GM12878 (cell line): ENCODE data around the gene STK16.

ENCODE experiments used
- CEBPB ChIP-seq, 2 experiments: fragments of 150-350 bp in 1 of 2; IDR thresholded peaks; 2 replicates each; pipeline ENCODE4 v1.6.1; 2012 to 2014; ENCODE audit warnings: low read depth in 2 of 2, low read length in 2 of 2, borderline replicate concordance in 1 of 2, inconsistent platforms in 1 of 2
- CTCF ChIP-seq, 3 experiments: IDR thresholded peaks in 2 of 3; conservative IDR thresholded peaks in 1 of 3; 2 replicates each; pipeline ENCODE4 v1.5.1; 2011; ENCODE audit warnings: low read depth in 3 of 3, low read length in 3 of 3, mild to moderate bottlenecking in 3 of 3, control low read depth in 2 of 3, moderate library complexity in 2 of 3, inconsistent platforms in 1 of 3, mixed read lengths in 1 of 3; ENCODE audit not compliant: control insufficient read depth in 2 of 3, insufficient read depth in 1 of 3; ENCODE audit errors: extremely low read depth in 1 of 3
- GABPA ChIP-seq: IDR thresholded peaks from 2 replicates; pipeline ENCODE4 v1.6.1; 2014; ENCODE audit warnings: antibody characterized with exemption, low read depth, mild to moderate bottlenecking, inconsistent platforms
- MXI1 ChIP-seq: fragments of 150-350 bp; IDR thresholded peaks from 2 replicates; pipeline ENCODE4 v1.6.1; 2011; ENCODE audit warnings: low read depth, mild to moderate bottlenecking, inconsistent platforms, low read length, improper control_type of control experiment
- NR2C2 ChIP-seq: IDR thresholded peaks from 2 replicates; pipeline ENCODE4 v1.6.1; 2011; ENCODE audit warnings: borderline replicate concordance, low read depth; ENCODE audit not compliant: control insufficient read depth, insufficient read length
- POLR2A ChIP-seq: IDR thresholded peaks from 2 replicates; pipeline ENCODE4 v1.6.1; 2011; ENCODE audit warnings: low read depth, mild to moderate bottlenecking, low read length
- RAD21 ChIP-seq: IDR thresholded peaks from 2 replicates; pipeline ENCODE4 v1.6.1; 2011; ENCODE audit warnings: mild to moderate bottlenecking, low read depth, low read length, moderate library complexity; ENCODE audit not compliant: insufficient read depth
- RELA ChIP-seq: fragments of 450-650 bp; IDR thresholded peaks from 2 replicates; pipeline ENCODE4 v1.8.0; 2014; ENCODE audit warnings: borderline replicate concordance; ENCODE audit not compliant: partially characterized antibody
- TAF1 ChIP-seq: IDR thresholded peaks from 2 replicates; pipeline ENCODE4 v1.6.1; 2011; ENCODE audit warnings: mild to moderate bottlenecking, low read depth, low read length, borderline replicate concordance
- USF1 ChIP-seq: IDR thresholded peaks from 2 replicates; pipeline ENCODE4 v1.6.1; 2011; ENCODE audit warnings: borderline replicate concordance, low read depth, mild to moderate bottlenecking, moderate library complexity, mixed read lengths, low read length; ENCODE audit not compliant: insufficient read depth; ENCODE audit errors: extremely low read length
- ZNF207 ChIP-seq: fragments of 450-650 bp; IDR thresholded peaks from 2 replicates; pipeline ENCODE4 v1.6.1; 2014; ENCODE audit warnings: antibody characterized with exemption, mild to moderate bottlenecking, borderline replicate concordance
- ZNF274 ChIP-seq: IDR thresholded peaks from one replicate; pipeline ENCODE4 v1.8.0; 2011; ENCODE audit not compliant: insufficient read length, insufficient read depth
- TF ChIP-seq, protein P1 (sequence below): IDR thresholded peaks from 2 replicates; pipeline ENCODE4 v1.6.1; 2012; ENCODE audit warnings: improper control_type of control experiment, low read depth, low read length; ENCODE audit not compliant: insufficient replicate concordance
- TF ChIP-seq, protein P2 (sequence below): fragments of 450-650 bp; IDR thresholded peaks from 2 replicates; pipeline ENCODE4 v1.6.1; 2017; ENCODE audit warnings: mild to moderate bottlenecking

- TF ChIP-seq GABPA: no peak
- TF ChIP-seq CEBPB (IDR thresholded peaks at IDR 0.05; ENCODE audit: borderline replicate concordance in 1 of 2, low read depth in 2 of 2, low read length in 2 of 2): no peak
- TF ChIP-seq RAD21: no peak
- TF ChIP-seq ZNF274: no peak
- TF ChIP-seq CTCF (IDR thresholded peaks at IDR 0.05 in 2 of 3, conservative IDR thresholded peaks at IDR 0.05 in 1 of 3; ENCODE audit: control insufficient read depth in 2 of 3, extremely low read depth in 1 of 3, insufficient read depth in 1 of 3, low read depth in 3 of 3, low read length in 3 of 3): no peak
- no peak for TF ChIP-seq POLR2A
- TF ChIP-seq RELA: no peak
- TF ChIP-seq, protein P1, sequence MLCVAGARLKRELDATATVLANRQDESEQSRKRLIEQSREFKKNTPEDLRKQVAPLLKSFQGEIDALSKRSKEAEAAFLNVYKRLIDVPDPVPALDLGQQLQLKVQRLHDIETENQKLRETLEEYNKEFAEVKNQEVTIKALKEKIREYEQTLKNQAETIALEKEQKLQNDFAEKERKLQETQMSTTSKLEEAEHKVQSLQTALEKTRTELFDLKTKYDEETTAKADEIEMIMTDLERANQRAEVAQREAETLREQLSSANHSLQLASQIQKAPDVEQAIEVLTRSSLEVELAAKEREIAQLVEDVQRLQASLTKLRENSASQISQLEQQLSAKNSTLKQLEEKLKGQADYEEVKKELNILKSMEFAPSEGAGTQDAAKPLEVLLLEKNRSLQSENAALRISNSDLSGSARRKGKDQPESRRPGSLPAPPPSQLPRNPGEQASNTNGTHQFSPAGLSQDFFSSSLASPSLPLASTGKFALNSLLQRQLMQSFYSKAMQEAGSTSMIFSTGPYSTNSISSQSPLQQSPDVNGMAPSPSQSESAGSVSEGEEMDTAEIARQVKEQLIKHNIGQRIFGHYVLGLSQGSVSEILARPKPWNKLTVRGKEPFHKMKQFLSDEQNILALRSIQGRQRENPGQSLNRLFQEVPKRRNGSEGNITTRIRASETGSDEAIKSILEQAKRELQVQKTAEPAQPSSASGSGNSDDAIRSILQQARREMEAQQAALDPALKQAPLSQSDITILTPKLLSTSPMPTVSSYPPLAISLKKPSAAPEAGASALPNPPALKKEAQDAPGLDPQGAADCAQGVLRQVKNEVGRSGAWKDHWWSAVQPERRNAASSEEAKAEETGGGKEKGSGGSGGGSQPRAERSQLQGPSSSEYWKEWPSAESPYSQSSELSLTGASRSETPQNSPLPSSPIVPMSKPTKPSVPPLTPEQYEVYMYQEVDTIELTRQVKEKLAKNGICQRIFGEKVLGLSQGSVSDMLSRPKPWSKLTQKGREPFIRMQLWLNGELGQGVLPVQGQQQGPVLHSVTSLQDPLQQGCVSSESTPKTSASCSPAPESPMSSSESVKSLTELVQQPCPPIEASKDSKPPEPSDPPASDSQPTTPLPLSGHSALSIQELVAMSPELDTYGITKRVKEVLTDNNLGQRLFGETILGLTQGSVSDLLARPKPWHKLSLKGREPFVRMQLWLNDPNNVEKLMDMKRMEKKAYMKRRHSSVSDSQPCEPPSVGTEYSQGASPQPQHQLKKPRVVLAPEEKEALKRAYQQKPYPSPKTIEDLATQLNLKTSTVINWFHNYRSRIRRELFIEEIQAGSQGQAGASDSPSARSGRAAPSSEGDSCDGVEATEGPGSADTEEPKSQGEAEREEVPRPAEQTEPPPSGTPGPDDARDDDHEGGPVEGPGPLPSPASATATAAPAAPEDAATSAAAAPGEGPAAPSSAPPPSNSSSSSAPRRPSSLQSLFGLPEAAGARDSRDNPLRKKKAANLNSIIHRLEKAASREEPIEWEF: no peak
- no peak for TF ChIP-seq USF1
- TF ChIP-seq MXI1: no peak
- no peak for TF ChIP-seq NR2C2
- TF ChIP-seq ZNF207: no peak
- no peak for TF ChIP-seq TAF1
- TF ChIP-seq, protein P2, sequence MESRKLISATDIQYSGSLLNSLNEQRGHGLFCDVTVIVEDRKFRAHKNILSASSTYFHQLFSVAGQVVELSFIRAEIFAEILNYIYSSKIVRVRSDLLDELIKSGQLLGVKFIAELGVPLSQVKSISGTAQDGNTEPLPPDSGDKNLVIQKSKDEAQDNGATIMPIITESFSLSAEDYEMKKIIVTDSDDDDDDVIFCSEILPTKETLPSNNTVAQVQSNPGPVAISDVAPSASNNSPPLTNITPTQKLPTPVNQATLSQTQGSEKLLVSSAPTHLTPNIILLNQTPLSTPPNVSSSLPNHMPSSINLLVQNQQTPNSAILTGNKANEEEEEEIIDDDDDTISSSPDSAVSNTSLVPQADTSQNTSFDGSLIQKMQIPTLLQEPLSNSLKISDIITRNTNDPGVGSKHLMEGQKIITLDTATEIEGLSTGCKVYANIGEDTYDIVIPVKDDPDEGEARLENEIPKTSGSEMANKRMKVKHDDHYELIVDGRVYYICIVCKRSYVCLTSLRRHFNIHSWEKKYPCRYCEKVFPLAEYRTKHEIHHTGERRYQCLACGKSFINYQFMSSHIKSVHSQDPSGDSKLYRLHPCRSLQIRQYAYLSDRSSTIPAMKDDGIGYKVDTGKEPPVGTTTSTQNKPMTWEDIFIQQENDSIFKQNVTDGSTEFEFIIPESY: no peak
Observed at GRCh38 chr2:219278655-219279150, 33.4 kb downstream of the STK16 start.
